H9 (cell line): ENCODE results near the gene BNIP5. TPM values are rescaled to one million over a fixed set of nuclear protein-coding genes. Genes with fewer than 3 reads are reported as not detected.

Experiments
- DNase-seq: peaks from one replicate; pipeline ENCODE4 v3.0.0-alpha.2; 2017
- H2AFZ ChIP-seq: one replicate; pipeline ENCODE4 v1.6.1; 2013; ENCODE audit warnings: mild to moderate bottlenecking, low read length, control low read depth, moderate library complexity
- H2AK5ac ChIP-seq: 2 replicates; pipeline ENCODE4 v1.6.1; 2013; ENCODE audit warnings: low read length, control low read depth, mixed read lengths; ENCODE audit not compliant: insufficient read length
- H2BK120ac ChIP-seq: one replicate; pipeline ENCODE4 v1.6.1; 2013; ENCODE audit warnings: low read depth, mild to moderate bottlenecking, low read length, control low read depth, inconsistent platforms; ENCODE audit not compliant: poor library complexity, severe bottlenecking
- H2BK12ac ChIP-seq: 2 replicates; pipeline ENCODE4 v1.6.1; 2013; ENCODE audit warnings: low read length, control low read depth, mixed read lengths, low read depth; ENCODE audit not compliant: insufficient read length
- H2BK15ac ChIP-seq: 2 replicates; pipeline ENCODE4 v1.6.1; 2013; ENCODE audit warnings: low read depth, low read length, control low read depth
- H2BK20ac ChIP-seq: one replicate; pipeline ENCODE4 v1.6.1; 2013; ENCODE audit warnings: low read depth, mild to moderate bottlenecking, low read length, control low read depth, inconsistent platforms; ENCODE audit not compliant: poor library complexity, severe bottlenecking
- H2BK5ac ChIP-seq: 2 replicates; pipeline ENCODE4 v1.6.1; 2013; ENCODE audit warnings: low read length, control low read depth, mixed read lengths; ENCODE audit not compliant: insufficient read length
- H3K14ac ChIP-seq: 2 replicates; pipeline ENCODE4 v1.6.1; 2013; ENCODE audit warnings: low read length, control low read depth; ENCODE audit not compliant: insufficient read depth
- H3K18ac ChIP-seq: 2 replicates; pipeline ENCODE4 v1.6.1; 2013; ENCODE audit warnings: low read depth, mild to moderate bottlenecking, mixed read lengths, low read length, control low read depth; ENCODE audit not compliant: insufficient read length
- H3K23ac ChIP-seq: 2 replicates; pipeline ENCODE4 v1.6.1; 2013; ENCODE audit warnings: low read length, control low read depth, mixed read lengths, low read depth; ENCODE audit not compliant: insufficient read length
- H3K23me2 ChIP-seq: 2 replicates; pipeline ENCODE4 v1.6.1; 2013; ENCODE audit warnings: low read depth, mild to moderate bottlenecking, mixed read lengths, low read length, control low read depth; ENCODE audit not compliant: insufficient read length, poor library complexity, severe bottlenecking
- H3K27ac ChIP-seq: 2 replicates; pipeline ENCODE4 v1.5.1; 2013; ENCODE audit warnings: low read length, control low read depth, mixed read lengths, low read depth; ENCODE audit not compliant: insufficient read length
- H3K27me3 ChIP-seq: 2 replicates; pipeline ENCODE4 v1.6.1; 2013; ENCODE audit warnings: low read length, control low read depth, inconsistent platforms; ENCODE audit not compliant: insufficient read depth
- H3K4ac ChIP-seq: 2 replicates; pipeline ENCODE4 v1.6.1; 2013; ENCODE audit warnings: low read depth, mild to moderate bottlenecking, control low read depth, inconsistent platforms, low read length, moderate library complexity
- H3K4me1 ChIP-seq: 2 replicates; pipeline ENCODE4 v1.6.1; 2013; ENCODE audit warnings: low read length, control low read depth, inconsistent platforms; ENCODE audit not compliant: insufficient read depth
- H3K4me2 ChIP-seq: 2 replicates; pipeline ENCODE4 v1.6.1; 2013; ENCODE audit warnings: low read length, control low read depth, mixed read lengths; ENCODE audit not compliant: insufficient read length, insufficient read depth
- H3K56ac ChIP-seq: 2 replicates; pipeline ENCODE4 v1.6.1; 2013; ENCODE audit warnings: low read depth, mild to moderate bottlenecking, mixed read lengths, low read length, control low read depth; ENCODE audit not compliant: insufficient read length
- H3K79me1 ChIP-seq: 2 replicates; pipeline ENCODE4 v1.6.1; 2013; ENCODE audit warnings: low read depth, mild to moderate bottlenecking, moderate library complexity, low read length, control low read depth, inconsistent platforms; ENCODE audit not compliant: insufficient read depth, poor library complexity, severe bottlenecking
- H3K79me2 ChIP-seq: 2 replicates; pipeline ENCODE4 v1.6.1; 2013; ENCODE audit warnings: low read length, control low read depth, inconsistent platforms; ENCODE audit not compliant: insufficient read depth
- H3K9ac ChIP-seq: 2 replicates; pipeline ENCODE4 v1.6.1; 2013; ENCODE audit warnings: low read length, control low read depth, mixed read lengths; ENCODE audit not compliant: insufficient read length; ENCODE audit errors: extremely low read depth
- H3K9me3 ChIP-seq: one replicate; pipeline ENCODE4 v1.6.1; 2013; ENCODE audit warnings: low read depth, low read length, inconsistent platforms; ENCODE audit not compliant: control insufficient read depth
- H3T11ph ChIP-seq: one replicate; pipeline ENCODE4 v1.6.1; 2013; ENCODE audit warnings: mild to moderate bottlenecking, low read length, control low read depth, inconsistent platforms
- H4K20me1 ChIP-seq: one replicate; pipeline ENCODE4 v1.6.1; 2013; ENCODE audit not compliant: control insufficient read depth, insufficient read length, insufficient read depth
- H4K5ac ChIP-seq: 2 replicates; pipeline ENCODE4 v1.6.1; 2013; ENCODE audit warnings: low read depth, mild to moderate bottlenecking, mixed read lengths, low read length, control low read depth; ENCODE audit not compliant: insufficient read length
- H4K8ac ChIP-seq: replicated peaks from 2 replicates; pipeline ENCODE4 v1.6.1; 2013; ENCODE audit warnings: low read length, control low read depth, mixed read lengths, low read depth; ENCODE audit not compliant: insufficient read length
- H4K91ac ChIP-seq: 2 replicates; pipeline ENCODE4 v1.6.1; 2013; ENCODE audit warnings: low read depth, mild to moderate bottlenecking, moderate library complexity, mixed read lengths, low read length, control low read depth; ENCODE audit not compliant: insufficient read length
- H3K27ac Mint-ChIP-seq, 3 experiments: 2 replicates in 2 of 3; 3 replicates in 1 of 3; pipeline ENCODE4 v1.8.0; 2020 to 2021; ENCODE audit warnings: mixed read lengths in 3 of 3, mild to moderate bottlenecking in 1 of 3, moderate library complexity in 1 of 3
- H3K27me3 Mint-ChIP-seq: 2 replicates; pipeline ENCODE4 v1.8.0; 2021; ENCODE audit warnings: low read depth, mild to moderate bottlenecking, moderate library complexity, mixed read lengths
- H3K36me3 Mint-ChIP-seq, 3 experiments: 2 replicates in 2 of 3; 3 replicates in 1 of 3; pipeline ENCODE4 v1.8.0; 2020 to 2021; ENCODE audit warnings: low read depth in 3 of 3, mixed read lengths in 3 of 3; ENCODE audit not compliant: insufficient read depth in 1 of 3
- H3K4me1 Mint-ChIP-seq, 2 experiments: 2 replicates each; pipeline ENCODE4 v1.8.0; 2020; ENCODE audit warnings: mixed read lengths in 2 of 2
- H3K4me3 Mint-ChIP-seq, 2 experiments: 2 replicates in 1 of 2; 3 replicates in 1 of 2; pipeline ENCODE4 v1.8.0; 2020 to 2021; ENCODE audit warnings: mild to moderate bottlenecking in 2 of 2, mixed read lengths in 2 of 2, moderate library complexity in 1 of 2
- H3K9me3 Mint-ChIP-seq, 2 experiments: 2 replicates in 1 of 2; 3 replicates in 1 of 2; pipeline ENCODE4 v1.8.0; 2020; ENCODE audit warnings: mild to moderate bottlenecking in 2 of 2, mixed read lengths in 2 of 2, moderate library complexity in 1 of 2
- CTCF ChIP-seq: fragments of 200-600 bp; sonication (generic); conservative IDR thresholded peaks from 3 replicates; pipeline ENCODE4 v1.8.0; 2021; ENCODE audit warnings: antibody characterized with exemption, mild to moderate bottlenecking
- WGBS: extraction: QIAGEN DNeasy Blood & Tissue Kit; methylation state at CpG from one replicate; pipeline ENCODE4 v1.1.7; 2013; ENCODE audit warnings: missing lambda C conversion rate, low lambda C conversion rate, mixed read lengths; ENCODE audit not compliant: insufficient read length; ENCODE audit errors: extremely low coverage; 5-methylcytosine and 5-hydroxymethylcytosine counted together
- total RNA-seq: library from RNA; stranded (reverse); gene quantifications from 2 replicates; pipeline ENCODE4 v1.2.1, GENCODE V29; 2021

The BNIP5 gene
- total RNA-seq, 1 experiment from 2014 or later: not detected

- Mint-ChIP-seq H3K4me3 (no peak overlapping the region), H3K9me3 (no peaks in the 10 kb centered on the region), H3K27me3 (peaks cover 8% of the 10 kb centered on the region), H3K36me3 (peaks cover 0 to 1% (median 0%) of the 10 kb centered on the region in 3 experiments; a peak in 1 of 7 replicates), H3K27ac (peak overlapping the region in 1 of 3 experiments; percentile 56; a peak in 1 of 7 replicates), H3K4me1 (peaks cover 26 to 34% of the 10 kb centered on the region in 2 experiments)
- H2BK12ac ChIP-seq: no peak overlapping the region
- H3K14ac ChIP-seq: no peak overlapping the region
- no peak overlapping the region for H2AFZ ChIP-seq
- no peak overlapping the region for H4K8ac ChIP-seq
- H3K9ac ChIP-seq: no peak overlapping the region
- no peak overlapping the region for H3K23ac ChIP-seq
- no peak overlapping the region for H3T11ph ChIP-seq
- H2BK5ac ChIP-seq: no peak overlapping the region
- H3K56ac ChIP-seq: no peak overlapping the region
- H3K4me2 ChIP-seq: no peak overlapping the region
- no peak overlapping the region for H2AK5ac ChIP-seq
- H3K4me1 ChIP-seq: peaks cover 4% of the 10 kb centered on the region; the same call in 1 of the 2 replicates
- TF ChIP-seq CTCF: no peak
- no peak overlapping the region for H3K18ac ChIP-seq
- H3K27ac ChIP-seq: no peak overlapping the region
- no peaks in the 10 kb centered on the region for H3K27me3 ChIP-seq
- no peaks in the 10 kb centered on the region for H4K20me1 ChIP-seq
- H3K79me1 ChIP-seq: no peaks in the 10 kb centered on the region
- no peak overlapping the region for H3K4ac ChIP-seq
- H3K9me3 ChIP-seq: no peaks in the 10 kb centered on the region
- no peaks in the 10 kb centered on the region for H3K79me2 ChIP-seq
- DNase-seq: no peak
- H2BK120ac ChIP-seq: no peak overlapping the region
- WGBS: no CpG with 5 or more reads among the region's 5 CpGs
- no peak overlapping the region for H4K5ac ChIP-seq
- H2BK15ac ChIP-seq: no peak overlapping the region
- H2BK20ac ChIP-seq: no peak overlapping the region
- H4K91ac ChIP-seq: no peak overlapping the region
- no peaks in the 10 kb centered on the region for H3K23me2 ChIP-seq
These were observed 40.9 kb upstream of the BNIP5 start for GRCh38 chr6:36377594-36377993.
